CD14-positive monocyte (primary cell): ENCODE results near the gene C15orf61. TPM values are rescaled to one million over a fixed set of nuclear protein-coding genes. Genes with fewer than 3 reads are reported as not detected.

Experiments
- DNase-seq, 3 donors: peaks; one replicate each; pipeline ENCODE4 v3.0.0-alpha.2; 2011 to 2022
- H2AFZ ChIP-seq: 2 replicates; pipeline ENCODE4 v1.6.0; 2012; ENCODE audit warnings: mild to moderate bottlenecking, low read depth, low read length, inconsistent platforms; ENCODE audit not compliant: insufficient read depth, poor library complexity, severe bottlenecking
- H3K27ac ChIP-seq, 2 donors: 1 replicate in 1 of 2; 2 replicates in 1 of 2; pipeline ENCODE4 v1.5.1; 2012 to 2013; ENCODE audit warnings: low read length in 2 of 2, control low read depth in 1 of 2, inconsistent platforms in 1 of 2, low read depth in 1 of 2, mild to moderate bottlenecking in 1 of 2
- H3K27me3 ChIP-seq, 2 donors: one replicate each; pipeline versions ENCODE4 v1.6.0 to v1.6.1; 2011 to 2013; ENCODE audit warnings: low read length in 2 of 2; ENCODE audit not compliant: control insufficient read depth in 2 of 2, insufficient read depth in 2 of 2
- H3K36me3 ChIP-seq, 2 donors: replicated peaks in 1 of 2; 1 replicate in 1 of 2; 2 replicates in 1 of 2; pipeline versions ENCODE4 v1.5.1 to v1.6.1; 2012 to 2013; ENCODE audit warnings: low read length in 2 of 2, control low read depth in 1 of 2, inconsistent platforms in 1 of 2, mild to moderate bottlenecking in 1 of 2; ENCODE audit not compliant: insufficient read depth in 2 of 2, control insufficient read depth in 1 of 2
- H3K4me1 ChIP-seq, 2 donors: 1 replicate in 1 of 2; 2 replicates in 1 of 2; pipeline versions ENCODE4 v1.5.1 to v1.6.1; 2012 to 2013; ENCODE audit warnings: low read length in 2 of 2, control low read depth in 1 of 2, inconsistent platforms in 1 of 2, mild to moderate bottlenecking in 1 of 2, moderate library complexity in 1 of 2; ENCODE audit not compliant: insufficient read depth in 2 of 2, control insufficient read depth in 1 of 2
- H3K4me2 ChIP-seq: replicated peaks from 2 replicates; pipeline ENCODE3; 2012; ENCODE audit warnings: low read length, moderate library complexity, mild to moderate bottlenecking; ENCODE audit not compliant: poor library complexity, severe bottlenecking; ENCODE audit errors: extremely low read depth
- H3K4me3 ChIP-seq, 3 experiments: fragments of 200-600 bp in 1 of 3; sonication (generic) in 1 of 3; replicated peaks in 1 of 3; 1 replicate in 2 of 3; 2 replicates in 1 of 3; pipeline ENCODE4 v1.5.1; 2011 to 2013; ENCODE audit warnings: low read length in 3 of 3, mild to moderate bottlenecking in 3 of 3, control low read depth in 2 of 3, low read depth in 2 of 3, inconsistent platforms in 1 of 3, moderate library complexity in 1 of 3
- H3K79me2 ChIP-seq: 2 replicates; pipeline ENCODE4 v1.6.0; 2012; ENCODE audit warnings: mild to moderate bottlenecking, control low read depth, inconsistent platforms, low read length, moderate library complexity; ENCODE audit not compliant: insufficient read depth
- H3K9ac ChIP-seq: 2 replicates; pipeline ENCODE4 v1.6.0; 2017; ENCODE audit warnings: low read length, mild to moderate bottlenecking; ENCODE audit not compliant: insufficient read depth, poor library complexity, severe bottlenecking
- H3K9me3 ChIP-seq, 2 donors: replicated peaks in 1 of 2; 1 replicate in 1 of 2; 2 replicates in 1 of 2; pipeline versions ENCODE4 v1.5.1 to v1.6.1; 2012 to 2013; ENCODE audit warnings: low read length in 2 of 2, control low read depth in 1 of 2; ENCODE audit not compliant: control insufficient read depth in 1 of 2, insufficient read depth in 1 of 2
- H4K20me1 ChIP-seq: 2 replicates; pipeline ENCODE4 v1.6.0; 2012; ENCODE audit warnings: mild to moderate bottlenecking, low read length, control low read depth, moderate library complexity; ENCODE audit not compliant: insufficient read depth
- H3K27ac Mint-ChIP-seq, 7 donors: one replicate each; pipeline ENCODE4 v1.8.0; 2020; ENCODE audit warnings: mild to moderate bottlenecking in 7 of 7, mixed read lengths in 7 of 7, moderate library complexity in 6 of 7, inconsistent platforms in 2 of 7
- H3K27me3 Mint-ChIP-seq, 3 donors: one replicate each; pipeline ENCODE4 v1.8.0; 2021 to 2022; ENCODE audit warnings: low read depth in 3 of 3, mild to moderate bottlenecking in 3 of 3, mixed read lengths in 3 of 3, moderate library complexity in 3 of 3, inconsistent platforms in 1 of 3
- H3K36me3 Mint-ChIP-seq, 2 donors: one replicate each; pipeline ENCODE4 v1.8.0; 2020; ENCODE audit warnings: mixed read lengths in 2 of 2, inconsistent platforms in 1 of 2, mild to moderate bottlenecking in 1 of 2
- H3K4me1 Mint-ChIP-seq: one replicate; pipeline ENCODE4 v1.8.0; 2020; ENCODE audit warnings: mild to moderate bottlenecking, mixed read lengths
- H3K4me3 Mint-ChIP-seq, 2 donors: one replicate each; pipeline ENCODE4 v1.8.0; 2020; ENCODE audit warnings: mild to moderate bottlenecking in 2 of 2, mixed read lengths in 2 of 2, moderate library complexity in 1 of 2
- H3K9me3 Mint-ChIP-seq, 7 donors: one replicate each; pipeline ENCODE4 v1.8.0; 2020 to 2022; ENCODE audit warnings: mixed read lengths in 7 of 7, mild to moderate bottlenecking in 6 of 7, moderate library complexity in 6 of 7, inconsistent platforms in 2 of 7
- CTCF ChIP-seq: fragments of 200-600 bp; IDR thresholded peaks from one replicate; pipeline ENCODE4 v1.8.0; 2022; ENCODE audit warnings: antibody characterized with exemption, mild to moderate bottlenecking
- WGBS: methylation state at CpG from one replicate; pipeline ENCODE4 v1.1.5; 2013; ENCODE audit warnings: missing lambda C conversion rate; ENCODE audit not compliant: insufficient coverage; 5-methylcytosine and 5-hydroxymethylcytosine counted together
- intact Hi-C, 2 donors: fragments of 100-400 bp; cut with micrococcal nuclease; formaldehyde crosslinking; loops; one replicate each; pipeline versions ENCODE4 v1.15.0 to v1.15.1; 2023
- polyA plus RNA-seq, 3 donors: library from polyadenylated mRNA; depleted of rRNA in 1 of 3; unstranded in 2 of 3; stranded (reverse) in 1 of 3; fragments of 300-500 nt in 2 of 3; fragments of >200 nt in 1 of 3; fragmentation: Illumina TruSeq in 2 of 3; gene quantifications; 1 replicate in 2 of 3; 2 replicates in 1 of 3; pipeline ENCODE4 v1.2.3, GENCODE V29; 2012 to 2021

C15orf61 gene
- polyA plus RNA-seq, 3 donors: 3.2 to 3.9 (median 3.6) TPM

GRCh38 chr15:67571648-67572415 lies 50.9 kb downstream of the C15orf61 start:
- Histone ChIP-seq H3K4me1 (no peaks in the 10 kb centered on the region), H3K79me2 (no peaks in the 10 kb centered on the region), H3K9ac (no peak overlapping the region), H3K9me3 (peaks cover 0 to 3% of the 10 kb centered on the region in 2 donors), H3K27me3 (no peaks in the 10 kb centered on the region), H3K4me3 (no peak overlapping the region), H3K27ac (no peak overlapping the region), H3K36me3 (peaks cover 5 to 34% of the 10 kb centered on the region in 2 donors), H2AFZ (no peak overlapping the region), H3K4me2 (no peak overlapping the region), H4K20me1 (no peaks in the 10 kb centered on the region)
- no peak for DNase-seq
- H3K27ac Mint-ChIP-seq: peak overlapping the region in 1 of 7 donors; percentile 18
- H3K4me1 Mint-ChIP-seq: peaks cover 14% of the 10 kb centered on the region
- peaks cover 31 to 44% of the 10 kb centered on the region in 2 donors for H3K36me3 Mint-ChIP-seq
- peaks cover 0 to 13% (median 5%) of the 10 kb centered on the region in 7 donors for H3K9me3 Mint-ChIP-seq
- H3K27me3 Mint-ChIP-seq: no peaks in the 10 kb centered on the region
- no peak overlapping the region for H3K4me3 Mint-ChIP-seq
- intact Hi-C loops: no loop called here
- WGBS: 100% methylated on average over 2 of the region's 5 CpGs
- no peak for TF ChIP-seq CTCF

- Histone ChIP-seq H3K27me3 (no peaks in the 10 kb centered on the region), H3K4me2 (no peak overlapping the region), H2AFZ (no peak overlapping the region), H3K4me3 (no peak overlapping the region), H3K9ac (no peak overlapping the region), H3K79me2 (no peaks in the 10 kb centered on the region), H3K4me1 (no peaks in the 10 kb centered on the region), H3K36me3 (peaks cover 0 to 29% of the 10 kb centered on the region in 2 donors), H3K9me3 (peaks cover 0 to 3% of the 10 kb centered on the region in 2 donors), H3K27ac (no peak overlapping the region), H4K20me1 (no peaks in the 10 kb centered on the region)
- H3K36me3 Mint-ChIP-seq: peaks cover 34 to 37% of the 10 kb centered on the region in 2 donors
- no peak overlapping the region for H3K4me3 Mint-ChIP-seq
- WGBS: no CpG with 5 or more reads among the region's 3 CpGs
- H3K4me1 Mint-ChIP-seq: peaks cover 14% of the 10 kb centered on the region
- peaks cover 0 to 13% (median 5%) of the 10 kb centered on the region in 7 donors for H3K9me3 Mint-ChIP-seq
- no peak for TF ChIP-seq CTCF
- intact Hi-C loops: no loop called here
- DNase-seq: peak in 2 of 3 donors; percentile 3 to 33
- H3K27ac Mint-ChIP-seq: peak overlapping the region in 1 of 7 donors; percentile 26
- no peaks in the 10 kb centered on the region for H3K27me3 Mint-ChIP-seq
Observed at GRCh38 chr15:67573194-67573593, 52.3 kb downstream of the C15orf61 start.
